HFFc6 (cell line): ENCODE results near the gene CD81. TPM values are rescaled to one million over a fixed set of nuclear protein-coding genes. Genes with fewer than 3 reads are reported as not detected.

Experiments used
- DNase-seq: peaks from one replicate; pipeline ENCODE4 v3.0.0-alpha.2; 2018
- H3K27ac Mint-ChIP-seq: 2 replicates; pipeline ENCODE4 v1.8.0; 2020; ENCODE audit warnings: mild to moderate bottlenecking, mixed read lengths
- H3K27me3 Mint-ChIP-seq: 2 replicates; pipeline ENCODE4 v1.8.0; 2021; ENCODE audit warnings: mild to moderate bottlenecking, moderate library complexity, mixed read lengths; ENCODE audit not compliant: insufficient read depth
- H3K36me3 Mint-ChIP-seq: 2 replicates; pipeline ENCODE4 v1.8.0; 2021; ENCODE audit warnings: low read depth, mixed read lengths
- H3K4me1 Mint-ChIP-seq: 2 replicates; pipeline ENCODE4 v1.8.0; 2020; ENCODE audit warnings: low read depth, mixed read lengths
- H3K4me3 Mint-ChIP-seq: 2 replicates; pipeline ENCODE4 v1.8.0; 2020; ENCODE audit warnings: mild to moderate bottlenecking, moderate library complexity, mixed read lengths
- H3K9me3 Mint-ChIP-seq: 2 replicates; pipeline ENCODE4 v1.8.0; 2020; ENCODE audit warnings: mild to moderate bottlenecking, mixed read lengths
- CTCF ChIP-seq: fragments of 200-600 bp; sonication (generic); IDR thresholded peaks from 2 replicates; pipeline ENCODE4 v1.5.0; 2021; ENCODE audit warnings: antibody characterized with exemption, mild to moderate bottlenecking
- total RNA-seq, 6 experiments: library from RNA; stranded (reverse); fragmentation: NEBNext Ultra II Directional; extraction: Animal tissue kit (Norgen Biotek cat#: 25700); gene quantifications; 2 replicates in 1 of 6; 3 replicates in 5 of 6; pipeline ENCODE4 v1.2.3, GENCODE V29; 2021

CD81 gene
- total RNA-seq, 6 experiments from 2014 or later, result 540 to 738 (median 627) TPM

DNA sequence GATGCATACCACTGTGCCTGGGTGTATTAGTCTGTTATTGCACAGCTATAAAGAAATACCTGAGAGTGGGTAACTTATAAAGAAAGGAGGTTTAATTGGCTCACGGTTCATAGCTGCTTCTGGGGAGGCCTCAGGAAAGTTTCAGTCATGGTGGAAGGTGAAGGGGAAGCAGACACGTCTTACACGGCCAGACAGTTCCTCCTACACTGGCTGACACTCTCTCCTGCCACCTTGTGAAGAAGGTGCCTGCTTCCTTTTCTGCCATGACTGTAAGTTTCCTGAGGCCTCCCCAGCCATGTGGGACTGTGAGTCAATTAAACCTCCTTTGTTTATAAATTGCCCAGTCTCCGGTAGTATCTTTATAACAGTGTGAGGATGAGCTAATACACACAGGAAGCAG is 33.6 kb upstream of the CD81 start:
- no peak overlapping the region for H3K27ac Mint-ChIP-seq
- H3K4me3 Mint-ChIP-seq, result no peak overlapping the region
- peaks cover 9% of the 10 kb centered on the region; the same call in 1 of the 2 replicates for H3K36me3 Mint-ChIP-seq
- DNase-seq, result no peak
- H3K27me3 Mint-ChIP-seq, result peaks cover 31% of the 10 kb centered on the region
- no peaks in the 10 kb centered on the region for H3K4me1 Mint-ChIP-seq
- peaks cover 11% of the 10 kb centered on the region for H3K9me3 Mint-ChIP-seq
- no peak for TF ChIP-seq CTCF

DNA sequence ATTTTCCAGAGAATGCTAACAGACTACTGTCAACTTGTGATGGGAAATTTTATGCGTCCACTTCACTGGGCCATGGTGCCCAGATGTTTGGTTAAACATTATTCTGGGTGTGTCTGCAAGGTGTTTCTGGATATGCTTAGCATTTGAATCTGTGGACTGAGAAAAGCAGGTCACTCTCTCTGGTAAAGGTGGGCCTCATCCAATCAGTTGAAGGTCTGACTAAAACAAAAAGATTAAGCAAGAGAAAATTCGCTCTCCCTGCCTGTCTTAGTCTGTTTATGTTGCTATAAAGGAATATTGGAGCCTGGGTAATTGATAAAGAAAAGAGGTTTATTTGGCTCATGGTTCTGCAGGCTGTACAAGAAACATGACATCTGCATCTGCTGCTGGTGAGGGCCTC is 32.1 kb upstream of the CD81 start:
- Mint-ChIP-seq H3K4me3 (no peak overlapping the region), H3K4me1 (no peaks in the 10 kb centered on the region), H3K27ac (no peak overlapping the region), H3K9me3 (peaks cover 27% of the 10 kb centered on the region), H3K27me3 (peaks cover 22% of the 10 kb centered on the region), H3K36me3 (peaks cover 16% of the 10 kb centered on the region)
- DNase-seq, result no peak
- TF ChIP-seq CTCF, result no peak

- H3K4me3 Mint-ChIP-seq, result no peak overlapping the region
- peaks cover 37% of the 10 kb centered on the region for H3K9me3 Mint-ChIP-seq
- H3K27ac Mint-ChIP-seq, result no peak overlapping the region
- peaks cover 21% of the 10 kb centered on the region for H3K27me3 Mint-ChIP-seq
- no peak for DNase-seq
- peaks cover 16% of the 10 kb centered on the region for H3K36me3 Mint-ChIP-seq
- no peaks in the 10 kb centered on the region for H3K4me1 Mint-ChIP-seq
- TF ChIP-seq CTCF, result no peak
These were observed 31.1 kb upstream of the CD81 start for GRCh38 chr11:2346014-2346413.

- H3K4me3 Mint-ChIP-seq, result no peak overlapping the region
- H3K36me3 Mint-ChIP-seq, result peaks cover 16% of the 10 kb centered on the region
- no peak for TF ChIP-seq CTCF
- H3K4me1 Mint-ChIP-seq, result no peaks in the 10 kb centered on the region
- H3K27me3 Mint-ChIP-seq, result peaks cover 18% of the 10 kb centered on the region
- DNase-seq, result no peak
- no peak overlapping the region for H3K27ac Mint-ChIP-seq
- H3K9me3 Mint-ChIP-seq, result peaks cover 39% of the 10 kb centered on the region
These were observed 30.4 kb upstream of the CD81 start for GRCh38 chr11:2346586-2347307.

GRCh38 chr11:2347308-2347830 is 29.7 kb upstream of the CD81 start:
- Mint-ChIP-seq H3K27ac (no peak overlapping the region), H3K4me1 (no peaks in the 10 kb centered on the region), H3K9me3 (peaks cover 37% of the 10 kb centered on the region), H3K36me3 (peaks cover 16% of the 10 kb centered on the region), H3K27me3 (peaks cover 16% of the 10 kb centered on the region), H3K4me3 (no peak overlapping the region)
- TF ChIP-seq CTCF, result no peak
- no peak for DNase-seq
